Lung (tissue), 12 donors: ENCODE results near the gene PDK4. TPM values are rescaled to one million over a fixed set of nuclear protein-coding genes. Genes with fewer than 3 reads are reported as not detected.

Experiments used
- ATAC-seq: fragments of 200-7000 bp; cut with Tn5 transposase; one replicate; pipeline ENCODE4 v1.9.1; 2020; ENCODE audit warnings: moderate number of reproducible peaks; ENCODE audit not compliant: insufficient read depth, low FRiP score
- DNase-seq, 3 donors: peaks; one replicate each; pipeline ENCODE4 v3.0.0-alpha.2; 2013 to 2017
- H3K27ac ChIP-seq, 2 donors: one replicate each; pipeline ENCODE4 v1.5.1; 2013; ENCODE audit warnings: mild to moderate bottlenecking in 2 of 2, moderate library complexity in 2 of 2, control low read depth in 1 of 2, inconsistent platforms in 1 of 2, low read depth in 1 of 2, low read length in 1 of 2
- H3K27me3 ChIP-seq, 3 donors: one replicate each; pipeline ENCODE4 v1.5.1; 2013; ENCODE audit warnings: low read length in 2 of 3; ENCODE audit not compliant: control insufficient read depth in 3 of 3, insufficient read depth in 3 of 3
- H3K36me3 ChIP-seq, 4 donors: one replicate each; pipeline ENCODE4 v1.5.1; 2013; ENCODE audit warnings: low read length in 4 of 4, mild to moderate bottlenecking in 1 of 4, moderate library complexity in 1 of 4; ENCODE audit not compliant: control insufficient read depth in 4 of 4, insufficient read depth in 4 of 4
- H3K4me1 ChIP-seq, 5 donors: one replicate each; pipeline ENCODE4 v1.5.1; 2013; ENCODE audit warnings: low read length in 5 of 5, mild to moderate bottlenecking in 2 of 5, moderate library complexity in 1 of 5; ENCODE audit not compliant: control insufficient read depth in 5 of 5, insufficient read depth in 5 of 5
- H3K4me3 ChIP-seq: one replicate; pipeline ENCODE4 v1.5.1; 2013; ENCODE audit warnings: mild to moderate bottlenecking, control low read depth, moderate library complexity
- H3K9ac ChIP-seq, 2 donors: one replicate each; pipeline ENCODE4 v1.5.1; 2013; ENCODE audit warnings: low read length in 2 of 2, control low read depth in 1 of 2; ENCODE audit not compliant: insufficient read depth in 1 of 2
- H3K9me3 ChIP-seq, 4 donors: one replicate each; pipeline ENCODE4 v1.5.1; 2013; ENCODE audit warnings: low read length in 3 of 4, mild to moderate bottlenecking in 1 of 4, moderate library complexity in 1 of 4; ENCODE audit not compliant: control insufficient read depth in 4 of 4, insufficient read depth in 3 of 4
- CTCF ChIP-seq: IDR thresholded peaks from 2 replicates; pipeline ENCODE4 v1.5.1; 2012; ENCODE audit warnings: mild to moderate bottlenecking; ENCODE audit errors: control extremely low read depth, extremely low read depth
- WGBS, 2 donors: extraction: QIAGEN DNeasy Blood & Tissue Kit; methylation state at CpG; one replicate each; pipeline ENCODE4 v1.1.7; 2013; 5-methylcytosine and 5-hydroxymethylcytosine counted together
- polyA plus RNA-seq, 2 donors: library from polyadenylated mRNA; stranded (reverse); fragments of 200-250 nt; gene quantifications; one replicate each; pipeline ENCODE4 v1.2.1, GENCODE V29; 2013
- total RNA-seq, 2 donors: library from RNA; depleted of rRNA in 1 of 2; stranded (reverse); fragments of >200 nt in 1 of 2; gene quantifications; one replicate each; pipeline ENCODE4 v1.2.1, GENCODE V29; 2014 to 2021
- donor health status: control.
- donor health status: control.
- donor health status: Bipolar disorder and iron deficiency.
- donor health status: healthy.
- donor health status: DM: yes; HTN: yes; CAD: no.

PDK4 gene
- total and polyA plus RNA-seq, 4 donors, result 20.1 to 86.9 (median 35.1) TPM

GRCh38 chr7:95579318-95579717 is 17.0 kb downstream of the PDK4 start:
- no peak for DNase-seq
- 97% methylated on average over 7 of the region's 7 CpGs for WGBS, 2 donors
- no peak overlapping the region for H3K27ac ChIP-seq
- no peak overlapping the region for H3K9ac ChIP-seq
- H3K4me1 ChIP-seq, result peaks cover 0 to 7% (median 0%) of the 10 kb centered on the region in 5 donors
- peaks cover 0 to 5% (median 0%) of the 10 kb centered on the region in 4 donors for H3K36me3 ChIP-seq
- H3K9me3 ChIP-seq, result no peaks in the 10 kb centered on the region
- ATAC-seq, result no peak
- TF ChIP-seq CTCF, result no peak
- no peaks in the 10 kb centered on the region for H3K27me3 ChIP-seq
- H3K4me3 ChIP-seq, result no peak overlapping the region

GRCh38 chr7:95578299-95578855 is 17.9 kb downstream of the PDK4 start:
- ATAC-seq (no peak), DNase-seq (peak in 1 of 3 donors; percentile 59)
- WGBS, 2 donors, result 65 to 77% methylated on average over 3 of the region's 3 CpGs
- Histone ChIP-seq H3K27me3 (no peaks in the 10 kb centered on the region), H3K4me1 (peaks cover 0 to 7% (median 0%) of the 10 kb centered on the region in 5 donors), H3K36me3 (peaks cover 0 to 2% (median 0%) of the 10 kb centered on the region in 4 donors), H3K9ac (no peak overlapping the region), H3K27ac (no peak overlapping the region), H3K4me3 (no peak overlapping the region), H3K9me3 (no peaks in the 10 kb centered on the region)
- no peak for TF ChIP-seq CTCF

- TF ChIP-seq CTCF, result no peak
- H3K4me3 ChIP-seq, result no peak overlapping the region
- no peak overlapping the region for H3K9ac ChIP-seq
- 81 to 83% methylated on average over 5 of the region's 5 CpGs for whole genome bisulfite sequencing, 2 donors
- peaks cover 0 to 2% (median 0%) of the 10 kb centered on the region in 4 donors for H3K36me3 ChIP-seq
- DNase-seq (no peak), ATAC-seq (no peak)
- H3K27ac ChIP-seq, result no peak overlapping the region
- peaks cover 0 to 7% (median 0%) of the 10 kb centered on the region in 5 donors for H3K4me1 ChIP-seq
- peaks cover 0 to 4% (median 0%) of the 10 kb centered on the region in 4 donors for H3K9me3 ChIP-seq
- no peaks in the 10 kb centered on the region for H3K27me3 ChIP-seq
These were observed 19.2 kb downstream of the PDK4 start for GRCh38 chr7:95577137-95577536.

GRCh38 chr7:95569720-95570119 is 26.6 kb downstream of the PDK4 start:
- 92 to 96% methylated on average over 2 of the region's 2 CpGs for WGBS, 2 donors
- Histone ChIP-seq H3K27ac (no peak overlapping the region), H3K27me3 (no peaks in the 10 kb centered on the region), H3K4me1 (no peaks in the 10 kb centered on the region), H3K9me3 (peaks cover 0 to 4% (median 0%) of the 10 kb centered on the region in 4 donors), H3K36me3 (no peaks in the 10 kb centered on the region), H3K4me3 (no peak overlapping the region), H3K9ac (no peak overlapping the region)
- TF ChIP-seq CTCF, result no peak
- no peak for ATAC-seq
- no peak for DNase-seq
